GM19452 (cell line): ENCODE measurements around the gene DPEP2.
"Not testable (repeated sequence)": the region's sequence is repeated elsewhere in the genome, so short reads cannot be mapped to it uniquely, and the experiment has no call there.

Experiments
- ATAC-seq: cut with Tn5 transposase; IDR thresholded peaks from one replicate; pipeline ENCODE4 v1.9.1; 2021; ENCODE audit not compliant: unreplicated experiment

Gene DPEP2

GRCh38 chr16:68005786-68006286 is 6.6 kb upstream of the DPEP2 start:
- no peak for ATAC-seq

DNA sequence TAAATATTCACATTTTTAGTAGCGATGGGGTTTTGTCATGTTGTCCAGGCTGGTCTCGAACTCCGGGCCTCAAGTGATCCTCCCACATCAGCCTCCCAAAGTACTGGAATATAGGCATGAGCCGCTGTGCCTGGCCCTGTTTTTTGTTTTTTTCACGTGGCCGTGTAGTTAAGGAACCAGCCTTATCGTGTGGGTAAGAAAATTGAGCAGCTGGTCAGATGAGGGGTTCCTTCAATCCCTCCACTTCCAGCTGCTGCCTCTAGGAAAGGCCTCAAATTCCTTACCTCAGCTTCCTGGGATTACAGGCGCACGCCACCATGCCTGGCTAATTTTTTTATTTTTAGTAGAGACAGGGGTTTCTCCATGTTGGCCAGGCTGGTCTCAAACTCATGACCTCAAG is 5.9 kb upstream of the DPEP2 start:
- no peak for ATAC-seq

DNA sequence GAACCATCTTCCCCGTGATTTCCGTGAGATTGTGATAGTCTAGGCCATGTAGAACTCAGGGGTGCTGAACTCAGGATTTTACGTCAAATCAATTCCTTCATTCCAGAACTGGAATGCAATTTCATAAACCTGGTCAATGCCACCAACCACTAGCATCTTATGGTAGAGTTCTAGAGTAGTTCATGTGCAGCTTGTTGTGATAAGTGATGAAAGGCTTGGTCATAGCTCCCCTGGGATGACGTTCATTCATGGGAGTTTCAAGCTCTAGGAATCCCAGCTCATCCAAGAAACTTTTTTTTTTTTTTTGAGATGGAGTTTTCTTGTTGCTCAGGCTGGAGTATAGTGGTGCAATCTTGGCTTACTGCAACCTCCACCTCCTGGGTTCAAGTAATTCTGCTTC is 3.7 kb upstream of the DPEP2 start:
- no peak for ATAC-seq

DNA sequence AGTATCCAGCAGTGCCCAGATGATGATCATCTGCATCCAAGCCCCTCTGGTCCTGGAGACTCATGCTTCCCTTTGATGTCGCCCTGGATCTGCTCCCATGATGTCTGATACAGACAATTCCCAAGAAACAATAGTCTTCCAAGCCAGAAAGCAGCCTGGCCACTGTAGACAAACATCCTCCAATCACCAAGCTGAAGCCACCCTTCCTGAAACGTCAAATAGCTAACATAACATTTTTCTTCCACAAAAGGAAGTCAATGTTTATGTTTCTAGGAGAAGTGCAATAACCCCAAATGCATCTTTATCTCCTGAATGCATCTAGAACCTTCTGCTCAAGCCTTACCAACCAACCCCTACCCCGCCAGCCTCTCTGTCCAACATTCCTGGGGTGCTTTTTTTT is 1.2 kb upstream of the DPEP2 start:
- no peak for ATAC-seq

GRCh38 chr16:67999985-68000384 is 701 bp upstream of the DPEP2 start:
- ATAC-seq: no peak

DNA sequence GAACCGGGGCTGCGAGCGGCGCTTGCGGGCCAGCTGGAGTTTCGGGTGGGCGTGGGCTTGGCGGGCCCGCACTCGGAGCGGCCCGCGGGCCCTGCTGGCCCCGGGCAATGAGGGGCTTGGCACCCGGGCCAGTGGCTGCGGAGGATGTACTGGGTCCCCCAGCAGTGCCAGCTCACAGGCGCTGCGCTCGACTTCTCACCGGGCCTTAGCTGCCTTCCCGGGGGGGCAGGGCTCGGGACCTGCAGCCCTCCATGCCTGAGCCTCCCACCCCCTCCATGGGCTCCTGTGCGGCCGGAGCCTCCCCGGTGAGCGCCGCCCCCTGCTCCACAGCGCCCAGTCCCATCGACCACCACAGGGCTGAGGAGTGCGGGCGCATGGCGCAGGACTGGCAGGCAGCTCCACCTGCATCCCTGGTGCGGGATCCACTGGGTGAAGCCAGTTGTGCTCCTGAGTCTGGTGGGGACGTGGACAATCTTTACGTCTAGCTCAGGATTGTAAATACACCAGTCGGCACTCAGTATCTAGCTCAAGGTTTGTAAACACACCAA is 979 bp downstream of the DPEP2 start:
- not testable (repeated sequence) for ATAC-seq

DNA sequence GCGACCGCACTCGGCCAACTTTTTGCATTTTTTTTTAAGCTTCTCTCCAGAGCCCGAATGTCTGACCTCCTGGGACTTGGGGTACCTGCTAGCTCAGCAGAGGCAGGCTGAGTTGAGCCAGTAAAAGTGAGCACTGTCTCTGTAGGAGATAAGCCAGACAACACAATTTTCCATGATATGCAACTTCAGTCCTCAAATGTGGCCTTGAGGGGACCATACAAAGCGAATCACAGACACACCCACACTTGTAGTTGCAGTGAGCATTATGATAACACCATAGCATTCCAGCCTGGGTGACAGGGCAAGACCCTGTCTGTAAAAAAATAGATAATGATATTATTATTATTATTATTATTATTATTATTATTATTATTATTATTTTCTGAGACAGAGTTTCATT is 2.6 kb downstream of the DPEP2 start:
- ATAC-seq: no peak

DNA sequence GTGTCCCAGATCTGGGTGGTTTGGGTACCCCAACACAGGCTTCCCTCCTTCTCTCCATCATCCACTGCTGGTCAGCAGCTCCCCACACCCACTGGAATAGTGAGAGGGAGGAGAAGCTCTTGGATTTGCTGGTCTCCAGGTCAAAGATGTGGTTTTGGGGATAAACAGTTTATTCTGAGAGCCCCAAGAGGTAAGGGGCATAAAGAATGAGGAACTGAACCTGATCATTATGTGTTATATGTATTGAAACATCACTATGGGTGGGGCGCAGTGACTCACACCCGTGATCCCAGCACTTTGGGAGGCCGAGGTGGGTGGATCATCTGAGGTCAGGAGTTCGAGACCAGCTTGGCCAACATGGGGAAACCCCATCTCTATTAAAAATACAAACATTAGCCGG is 3.9 kb downstream of the DPEP2 start:
- no peak for ATAC-seq

GRCh38 chr16:67994040-67994408 is 5.3 kb downstream of the DPEP2 start:
- ATAC-seq: not testable (repeated sequence)

DNA sequence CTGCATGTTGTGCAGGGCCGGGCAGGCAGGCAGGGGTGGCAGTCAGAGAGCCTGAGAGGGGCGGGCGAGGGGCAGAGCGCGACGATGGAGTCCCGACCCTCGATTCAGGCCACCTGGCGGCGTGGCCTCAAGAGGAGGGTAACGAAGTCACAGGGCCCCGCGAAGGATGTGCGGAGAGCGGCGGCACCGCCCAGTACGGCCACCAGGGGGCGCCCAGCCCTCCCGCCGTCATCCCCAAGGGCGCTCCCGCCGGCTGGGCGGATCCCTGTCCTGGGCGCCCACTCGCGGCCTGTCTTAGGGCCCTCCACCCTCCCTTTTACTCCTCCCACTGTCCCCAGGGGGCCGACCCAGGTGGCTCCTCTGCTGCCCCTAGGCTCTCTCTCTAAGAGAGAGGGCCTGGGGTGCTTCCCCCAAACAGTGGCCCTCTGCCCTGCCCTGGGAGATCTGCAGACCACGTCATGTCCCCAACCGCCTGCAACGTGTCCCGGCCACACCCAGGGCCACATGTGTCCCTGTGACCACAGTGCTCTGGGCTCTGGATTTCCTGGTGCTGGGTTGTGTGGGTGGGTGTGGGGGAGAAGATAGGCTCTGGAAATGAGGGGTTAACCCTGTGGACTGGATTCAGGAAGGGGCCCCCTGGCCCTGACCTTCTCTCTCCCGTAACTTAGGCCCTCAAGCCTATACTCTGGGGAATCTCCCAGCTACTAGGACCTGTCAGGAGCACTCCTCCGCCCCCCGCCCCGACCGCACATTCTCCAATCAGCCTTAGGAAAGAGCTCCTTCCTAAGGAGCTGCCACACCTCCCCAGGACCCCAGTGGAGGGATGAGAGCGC is 5.9 kb downstream of the DPEP2 start:
- ATAC-seq: peak; percentile 69

- no peak for ATAC-seq
Measured at GRCh38 chr16:67992661-67993206, 6.5 kb downstream of the DPEP2 start.

GRCh38 chr16:67990018-67990386 is 9.3 kb downstream of the DPEP2 start:
- ATAC-seq: no peak

GRCh38 chr16:67989322-67990017 is 9.8 kb downstream of the DPEP2 start:
- ATAC-seq: no peak

DNA sequence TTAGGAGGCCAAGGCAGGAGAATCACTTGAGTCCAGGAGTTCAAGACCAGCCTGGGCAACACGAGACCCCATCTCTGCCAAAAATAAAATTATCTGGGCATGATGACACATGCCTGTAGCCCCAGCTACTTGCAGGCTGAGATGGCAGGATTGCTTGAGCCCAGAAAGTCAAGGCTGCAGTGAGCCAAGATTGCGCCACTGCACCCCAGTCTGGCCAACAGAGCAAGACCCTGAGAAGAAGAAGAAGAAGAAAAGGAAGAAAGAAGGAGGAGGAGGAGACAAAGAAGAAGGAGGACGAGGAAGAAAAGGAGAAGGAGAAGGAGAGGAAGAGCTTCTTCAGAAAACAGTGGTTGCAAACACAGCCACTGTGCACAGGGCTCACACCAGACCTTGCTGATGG is 10.6 kb downstream of the DPEP2 start:
- ATAC-seq: no peak

GRCh38 chr16:67987460-67988160 is 11.7 kb downstream of the DPEP2 start:
- ATAC-seq: no peak

- no peak for ATAC-seq
Measured at GRCh38 chr16:67986949-67987348, 12.3 kb downstream of the DPEP2 start.

DNA sequence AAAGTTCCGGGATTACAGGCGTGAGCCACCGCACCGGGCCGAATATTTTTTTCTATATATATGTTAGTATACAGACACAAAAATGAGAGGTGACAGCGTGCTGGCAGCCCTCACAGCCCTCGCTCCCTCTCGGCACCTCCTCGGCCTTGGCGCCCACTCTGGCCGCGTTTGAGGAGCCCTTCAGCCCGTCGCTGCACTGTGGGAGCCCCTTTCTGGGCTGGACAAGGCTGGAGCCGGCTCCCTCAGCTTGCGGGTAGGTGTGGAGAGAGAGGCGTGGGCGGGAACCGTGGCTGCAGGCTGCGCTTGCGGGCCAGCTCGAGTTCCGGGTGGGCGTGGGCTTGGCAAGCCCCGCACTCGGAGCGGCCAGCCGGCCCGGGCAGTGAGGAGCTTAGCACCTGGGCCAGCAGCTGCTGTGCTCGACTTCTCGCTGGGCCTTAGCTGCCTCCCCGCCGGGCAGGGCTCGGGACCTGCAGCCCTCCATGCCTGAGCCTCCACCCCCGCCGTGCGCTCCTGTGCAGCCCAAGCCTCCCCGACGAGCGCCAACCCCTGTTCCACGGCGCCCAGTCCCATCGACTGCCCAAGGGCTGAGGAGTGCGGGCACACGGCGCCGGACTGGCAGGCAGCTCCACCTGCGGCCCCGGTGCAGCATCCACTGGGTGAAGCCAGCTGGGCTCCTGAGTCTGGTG is 17.1 kb downstream of the DPEP2 start:
- no peak for ATAC-seq

DNA sequence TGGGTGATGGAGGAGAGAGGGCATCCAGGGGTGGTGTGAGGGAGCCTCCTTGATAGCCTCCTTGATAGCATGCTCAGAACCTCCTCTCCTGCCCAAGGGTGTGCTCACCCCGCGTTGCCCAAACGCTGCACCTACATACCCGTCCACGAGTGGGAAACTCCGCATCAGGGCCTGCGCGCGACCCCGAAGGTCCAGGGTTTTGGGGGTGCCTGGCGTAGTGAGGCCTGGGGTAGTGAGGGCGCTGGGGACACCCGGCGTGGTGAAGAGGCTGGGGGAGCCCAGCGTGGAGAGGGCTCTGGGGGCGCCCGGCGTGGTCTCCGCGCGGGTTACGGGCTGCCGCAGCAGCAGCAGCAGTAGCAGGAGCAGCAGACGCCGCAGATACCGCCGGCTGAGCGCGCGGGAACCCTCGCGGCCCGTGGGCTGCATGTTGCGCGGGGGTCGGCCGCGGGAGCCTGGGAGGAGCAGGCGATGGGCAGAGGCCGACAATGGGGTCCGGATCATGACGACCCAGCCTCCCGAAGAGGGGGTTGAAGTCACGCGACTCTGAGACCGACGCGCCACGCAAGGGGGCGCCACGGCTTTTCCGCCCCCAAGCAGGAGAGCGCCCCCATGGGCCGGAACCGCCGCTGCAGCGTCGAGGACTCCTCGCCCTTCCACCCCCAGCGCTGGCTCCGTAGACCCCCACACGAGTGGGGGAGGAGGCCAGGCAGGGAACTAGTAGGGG is 19.2 kb downstream of the DPEP2 start, which contains the start of gene DPEP3:
Gene DPEP3, minus strand, starts transcription at position 545 of the 724 bp plus-strand sequence. Its CDS starts 119 bp downstream, at position 426.
- no peak for ATAC-seq

DNA sequence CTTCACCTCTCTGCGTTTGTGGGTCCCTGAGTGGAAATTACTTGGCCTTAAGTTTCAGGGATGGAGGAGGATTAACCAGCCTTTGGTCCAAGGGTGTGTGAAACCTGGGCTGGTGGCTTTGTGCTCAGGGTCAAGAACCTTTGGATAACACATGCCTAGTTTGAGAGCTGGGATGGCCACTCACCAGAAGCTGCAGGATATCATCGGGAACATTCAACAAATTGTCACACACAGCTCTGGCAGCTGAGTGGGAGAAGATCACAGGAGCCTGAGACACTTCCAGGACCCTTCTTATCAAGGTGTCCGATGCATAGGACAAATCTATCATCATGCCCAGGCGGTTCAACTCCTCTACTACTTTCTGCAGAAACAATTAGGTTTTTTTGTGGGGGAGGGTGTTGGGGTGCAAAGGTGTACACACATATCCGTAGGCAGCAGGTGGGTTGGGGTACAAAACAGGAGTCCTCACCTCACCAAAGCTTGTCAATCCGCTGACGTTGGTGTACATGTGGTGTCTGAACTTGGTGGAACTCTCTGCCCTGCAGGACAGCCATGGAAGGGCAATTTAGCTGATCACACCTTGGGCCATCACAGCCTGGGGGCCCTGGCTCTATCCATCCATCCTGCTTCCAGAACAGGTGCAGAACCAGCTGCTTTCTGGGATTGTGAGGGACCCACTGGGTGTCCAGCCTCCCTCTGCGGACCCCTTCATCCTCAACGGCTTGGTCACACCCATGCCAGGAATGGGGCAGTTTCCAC is 21.6 kb downstream of the DPEP2 start:
- no peak for ATAC-seq
